ENCODE data around the gene STH.

Gene STH

GRCh38 chr17:46030752-46031151 is 31.7 kb downstream of the STH start:
- DNase-seq (ENCODE audit: low read depth): no peak
- H3K4me3 ChIP-seq (ENCODE audit: low read depth, low read length): no peak overlapping the region
- TF ChIP-seq, protein P1, sequence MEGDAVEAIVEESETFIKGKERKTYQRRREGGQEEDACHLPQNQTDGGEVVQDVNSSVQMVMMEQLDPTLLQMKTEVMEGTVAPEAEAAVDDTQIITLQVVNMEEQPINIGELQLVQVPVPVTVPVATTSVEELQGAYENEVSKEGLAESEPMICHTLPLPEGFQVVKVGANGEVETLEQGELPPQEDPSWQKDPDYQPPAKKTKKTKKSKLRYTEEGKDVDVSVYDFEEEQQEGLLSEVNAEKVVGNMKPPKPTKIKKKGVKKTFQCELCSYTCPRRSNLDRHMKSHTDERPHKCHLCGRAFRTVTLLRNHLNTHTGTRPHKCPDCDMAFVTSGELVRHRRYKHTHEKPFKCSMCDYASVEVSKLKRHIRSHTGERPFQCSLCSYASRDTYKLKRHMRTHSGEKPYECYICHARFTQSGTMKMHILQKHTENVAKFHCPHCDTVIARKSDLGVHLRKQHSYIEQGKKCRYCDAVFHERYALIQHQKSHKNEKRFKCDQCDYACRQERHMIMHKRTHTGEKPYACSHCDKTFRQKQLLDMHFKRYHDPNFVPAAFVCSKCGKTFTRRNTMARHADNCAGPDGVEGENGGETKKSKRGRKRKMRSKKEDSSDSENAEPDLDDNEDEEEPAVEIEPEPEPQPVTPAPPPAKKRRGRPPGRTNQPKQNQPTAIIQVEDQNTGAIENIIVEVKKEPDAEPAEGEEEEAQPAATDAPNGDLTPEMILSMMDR (IDR thresholded peaks at IDR 0.05; ENCODE audit: low read depth, low read length, missing control alignments): no peak

GRCh38 chr17:46031440-46031839 is 32.4 kb downstream of the STH start:
- TF ChIP-seq, protein P1 (IDR thresholded peaks at IDR 0.05; ENCODE audit: low read depth, low read length, missing control alignments): no peak
- DNase-seq (ENCODE audit: low read depth): no peak
- H3K4me3 ChIP-seq (ENCODE audit: low read depth, low read length): no peak overlapping the region

GRCh38 chr17:46031920-46032319 is 32.9 kb downstream of the STH start:
- DNase-seq (ENCODE audit: low read depth): no peak
- TF ChIP-seq, protein P1 (IDR thresholded peaks at IDR 0.05; ENCODE audit: low read depth, low read length, missing control alignments): no peak
- no peak overlapping the region for H3K4me3 ChIP-seq (ENCODE audit: low read depth, low read length)

- TF ChIP-seq, protein P1 (IDR thresholded peaks at IDR 0.05; ENCODE audit: low read depth, low read length, missing control alignments): no peak
- DNase-seq (ENCODE audit: low read depth): no peak
Measured at GRCh38 chr17:46032909-46033308, 33.9 kb downstream of the STH start.

DNA sequence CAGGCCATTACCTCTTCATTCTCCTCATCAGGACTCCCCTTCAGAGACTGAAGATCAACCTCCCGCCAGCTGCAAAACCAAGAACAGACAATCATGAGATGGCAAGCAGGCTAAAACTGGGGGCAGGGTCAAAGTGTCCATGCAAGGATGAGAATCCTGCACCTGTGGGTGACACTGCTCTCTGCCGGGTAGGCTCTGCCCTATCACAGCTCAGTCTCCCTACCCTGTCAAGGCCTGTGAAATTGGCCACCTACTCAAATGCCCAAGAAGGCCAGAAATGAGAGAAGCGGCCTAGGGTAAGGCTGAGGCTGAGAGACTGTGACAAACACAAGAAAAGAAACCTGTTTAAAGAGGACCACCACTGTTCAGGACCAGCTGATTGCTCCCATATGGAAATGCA is 34.3 kb downstream of the STH start:
- DNase-seq (ENCODE audit: low read depth): no peak
- TF ChIP-seq, protein P1 (IDR thresholded peaks at IDR 0.05; ENCODE audit: low read depth, low read length, missing control alignments): no peak
- H3K4me3 ChIP-seq (ENCODE audit: low read depth, low read length): no peak overlapping the region

More at GRCh38 chr17:46032909-46033308, 33.9 kb downstream of the STH start:
- no peak overlapping the region for H3K4me3 ChIP-seq (ENCODE audit: low read depth, low read length)

DNA sequence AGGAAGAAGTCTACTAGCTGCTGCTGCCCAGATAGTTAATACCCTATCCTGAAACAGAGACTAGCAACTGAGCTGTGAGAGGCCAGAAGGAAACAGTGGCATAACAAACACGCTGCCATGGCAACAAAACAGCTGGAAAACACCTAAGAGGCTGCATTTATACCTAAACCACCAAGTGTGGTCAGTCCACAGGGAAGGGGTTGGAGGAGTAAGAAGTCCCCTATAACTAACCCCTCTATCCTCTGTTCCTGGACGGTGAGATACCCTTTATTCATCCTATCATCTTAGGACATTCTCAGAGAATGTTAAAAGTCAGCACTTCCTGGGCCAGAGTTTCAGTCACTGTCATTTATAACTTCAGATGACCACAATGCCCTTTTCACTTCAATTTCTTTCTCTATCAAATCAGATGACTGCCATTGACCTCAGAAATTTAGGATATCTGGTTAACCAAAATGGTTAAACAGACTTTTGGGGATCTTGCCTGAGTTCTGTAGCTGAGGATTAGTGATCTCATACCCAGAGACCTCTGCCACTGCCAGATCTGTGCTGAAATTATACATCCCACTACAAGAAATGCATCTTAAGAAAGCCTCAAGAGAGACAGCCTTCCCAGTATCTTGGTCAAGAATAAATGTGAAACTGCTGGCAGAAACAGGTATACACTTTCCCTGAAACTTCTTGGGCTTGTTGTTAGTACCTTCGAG is 36.2 kb downstream of the STH start:
- H3K4me3 ChIP-seq (ENCODE audit: low read depth, low read length): no peak overlapping the region
- TF ChIP-seq, protein P1 (IDR thresholded peaks at IDR 0.05; ENCODE audit: low read depth, low read length, missing control alignments): no peak
- no peak for DNase-seq (ENCODE audit: low read depth)

GRCh38 chr17:46036491-46036890 is 37.4 kb downstream of the STH start:
- DNase-seq (ENCODE audit: low read depth): no peak
- TF ChIP-seq, protein P1 (IDR thresholded peaks at IDR 0.05; ENCODE audit: low read depth, low read length, missing control alignments): no peak
- no peak overlapping the region for H3K4me3 ChIP-seq (ENCODE audit: low read depth, low read length)

Measured in GM12864 (cell line).